ENCODE data around the gene ALG1L2.
"Not testable (repeated sequence)": the region's sequence is repeated elsewhere in the genome, so short reads cannot be mapped to it uniquely, and the experiment has no call there.

ALG1L2 gene

GRCh38 chr3:130094491-130094941 is 12.9 kb downstream of the ALG1L2 start:
- DNase-seq: peak in 1 of 3 experiments; percentile 17

- not testable (repeated sequence) for DNase-seq
Measured at GRCh38 chr3:130095858-130096257, 14.2 kb downstream of the ALG1L2 start.

DNA sequence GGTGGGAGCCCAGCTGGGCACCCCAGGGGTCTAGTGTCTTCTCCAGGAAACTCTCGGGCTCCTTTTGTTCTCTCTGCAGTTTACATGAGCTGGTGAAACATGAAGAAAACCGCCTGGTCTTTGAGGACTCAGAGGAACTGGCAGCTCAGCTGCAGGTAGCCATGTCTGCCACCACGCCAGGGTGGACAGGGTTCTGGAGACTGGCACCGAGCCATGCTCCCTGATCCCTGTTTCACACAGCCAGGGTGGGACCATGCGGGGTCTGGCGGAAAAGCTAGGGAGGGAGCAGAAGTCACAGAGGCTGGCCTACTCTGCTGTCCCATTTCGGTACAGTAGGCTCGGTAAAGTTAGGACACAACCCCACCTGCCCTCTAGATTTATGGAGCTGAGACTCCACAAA is 15.5 kb downstream of the ALG1L2 start:
- not testable (repeated sequence) for DNase-seq

DNA sequence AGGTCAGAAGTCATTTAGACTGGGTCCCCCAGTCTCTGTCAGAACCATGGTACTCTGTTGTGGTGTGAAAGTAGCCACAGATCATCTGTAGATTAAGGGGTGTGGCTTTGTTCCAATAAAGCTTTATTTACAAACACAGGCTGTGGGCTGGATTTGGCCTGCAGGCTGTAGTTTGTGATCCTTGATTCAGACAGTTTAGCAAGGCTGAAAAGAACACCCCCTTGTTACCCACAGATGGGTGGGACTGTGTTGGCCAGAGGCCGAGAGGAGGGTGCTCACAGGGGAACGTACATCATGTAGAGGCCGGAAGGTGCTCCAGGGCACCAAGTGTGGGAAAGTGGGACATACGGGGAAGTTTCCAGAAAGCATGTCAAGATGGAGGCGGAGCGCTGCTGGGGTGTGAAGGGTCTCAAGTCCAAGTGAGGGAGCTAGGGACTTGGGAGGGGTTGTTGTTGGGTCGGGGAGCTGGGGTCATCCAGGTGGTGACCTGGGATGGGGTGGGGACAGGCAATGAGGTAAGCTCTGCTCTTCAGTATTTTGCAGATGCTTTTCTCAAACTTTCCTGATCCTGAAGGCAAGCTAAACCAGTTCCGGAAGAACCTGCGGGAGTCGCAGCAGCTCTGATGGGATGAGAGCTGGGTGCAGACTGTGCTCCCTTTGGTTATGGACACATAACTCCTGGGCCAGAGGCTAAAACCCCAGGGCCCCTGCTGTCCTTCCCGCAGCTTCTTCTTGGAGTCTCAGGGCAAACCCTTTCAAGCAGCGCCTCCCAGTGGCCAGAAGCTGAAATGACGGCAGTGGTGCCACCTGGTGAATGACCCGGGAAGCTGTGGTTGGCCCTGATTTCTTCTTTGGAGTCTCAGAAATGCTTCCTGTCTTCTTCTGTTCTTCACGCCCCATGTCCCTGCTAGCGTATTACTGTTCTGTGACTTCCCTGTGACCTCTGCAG is 16.3 kb downstream of the ALG1L2 start:
- peak in 2 of 3 experiments; percentile 33 to 35 for DNase-seq

- peak in 1 of 3 experiments; percentile 65 for DNase-seq
Measured at GRCh38 chr3:130098639-130099385, 17.2 kb downstream of the ALG1L2 start.

DNA sequence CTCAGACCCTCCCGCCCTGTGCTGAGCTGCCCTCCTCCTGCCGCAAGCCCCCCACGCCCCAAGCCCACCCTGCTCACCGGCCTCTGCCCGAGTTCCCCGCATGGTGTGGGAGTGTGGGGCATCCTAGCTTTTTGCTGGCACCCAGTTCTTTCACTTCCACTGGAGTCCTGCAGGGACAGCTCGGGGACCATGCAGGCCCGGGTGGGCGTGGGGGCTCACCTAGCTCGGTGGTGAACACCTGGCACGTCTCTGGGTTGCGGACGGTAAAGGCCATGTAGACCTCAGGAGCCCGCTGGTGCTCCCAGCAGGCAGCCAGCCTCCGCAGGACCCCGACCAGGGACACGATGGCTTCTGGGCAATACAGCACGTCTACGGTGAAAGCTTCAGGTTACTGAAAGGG is 20.9 kb downstream of the ALG1L2 start:
- DNase-seq: not testable (repeated sequence)

GRCh38 chr3:130104191-130104590 is 22.6 kb downstream of the ALG1L2 start:
- not testable (repeated sequence) for DNase-seq

DNA sequence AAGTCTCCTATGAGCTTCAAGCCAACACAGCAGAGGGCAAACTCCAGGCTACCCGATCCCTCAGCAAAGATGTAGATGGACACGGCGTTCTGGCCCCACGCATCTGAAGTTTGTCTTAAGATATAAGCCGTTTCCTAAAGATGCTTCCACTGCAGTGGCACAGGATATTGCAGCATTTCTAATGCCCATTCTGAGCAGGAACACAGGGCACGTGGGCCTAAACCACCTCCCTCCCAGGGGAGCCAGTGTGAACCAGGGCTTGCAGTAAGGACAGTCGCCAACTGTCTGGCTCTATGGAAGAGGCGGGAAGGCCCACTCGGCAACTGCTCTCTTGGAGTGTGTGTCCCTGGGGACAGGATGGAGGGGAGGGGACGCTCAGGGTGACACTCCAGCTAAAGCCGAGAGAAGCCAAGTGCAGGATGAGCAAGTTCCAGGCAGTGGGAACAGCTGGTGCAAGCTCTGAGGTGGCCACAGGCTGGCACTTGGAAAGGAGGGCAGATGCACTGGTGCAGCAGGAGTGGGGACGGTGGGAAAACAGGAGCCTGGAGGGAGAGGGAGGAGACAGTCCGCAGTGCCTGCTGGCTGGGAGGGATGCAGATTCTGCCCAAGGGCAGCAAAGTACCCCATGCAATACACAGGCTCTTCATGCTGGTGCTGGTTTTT is 25.8 kb downstream of the ALG1L2 start:
- DNase-seq: not testable (repeated sequence)

- DNase-seq: peak in 1 of 3 experiments; percentile 27
Measured at GRCh38 chr3:130108836-130109585, 27.4 kb downstream of the ALG1L2 start.

DNA sequence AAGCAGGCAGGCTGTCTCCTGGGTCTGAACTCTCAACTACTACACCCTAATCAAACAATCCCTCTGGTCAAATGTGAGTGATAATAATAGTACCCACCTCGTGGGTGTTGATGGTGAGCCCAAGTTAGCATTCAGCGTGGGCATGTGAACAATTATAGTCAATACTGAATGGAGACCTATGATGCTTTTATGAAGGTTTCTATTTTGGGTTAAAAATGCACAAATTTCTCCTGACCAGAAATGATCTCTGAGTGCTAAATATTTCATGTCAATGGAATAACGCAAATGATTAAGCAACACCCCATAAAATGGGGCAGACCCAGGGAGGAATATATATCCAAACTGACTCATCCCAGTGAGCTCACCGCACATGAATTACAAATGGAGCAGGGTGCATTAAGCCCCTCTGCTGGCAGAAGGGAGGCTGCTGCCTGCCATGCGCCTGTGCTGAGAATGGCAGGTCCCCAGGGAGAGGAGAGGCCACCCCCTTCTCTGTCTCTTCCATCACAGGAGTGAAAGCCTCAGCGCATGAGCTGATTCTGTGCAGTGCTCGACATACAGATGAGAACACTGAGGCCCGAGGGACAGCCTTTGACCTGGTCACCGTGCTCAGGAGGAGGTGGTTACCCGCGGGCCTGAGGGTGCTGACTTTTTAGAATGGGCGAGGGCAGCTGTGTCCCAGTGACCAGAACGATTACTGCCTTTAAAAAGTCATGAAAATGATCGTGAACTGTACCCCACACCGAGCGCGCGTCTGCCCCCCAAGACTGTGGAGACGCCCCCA is 28.9 kb downstream of the ALG1L2 start:
- peak in 2 of 3 experiments; percentile 61 to 70 for DNase-seq

DNA sequence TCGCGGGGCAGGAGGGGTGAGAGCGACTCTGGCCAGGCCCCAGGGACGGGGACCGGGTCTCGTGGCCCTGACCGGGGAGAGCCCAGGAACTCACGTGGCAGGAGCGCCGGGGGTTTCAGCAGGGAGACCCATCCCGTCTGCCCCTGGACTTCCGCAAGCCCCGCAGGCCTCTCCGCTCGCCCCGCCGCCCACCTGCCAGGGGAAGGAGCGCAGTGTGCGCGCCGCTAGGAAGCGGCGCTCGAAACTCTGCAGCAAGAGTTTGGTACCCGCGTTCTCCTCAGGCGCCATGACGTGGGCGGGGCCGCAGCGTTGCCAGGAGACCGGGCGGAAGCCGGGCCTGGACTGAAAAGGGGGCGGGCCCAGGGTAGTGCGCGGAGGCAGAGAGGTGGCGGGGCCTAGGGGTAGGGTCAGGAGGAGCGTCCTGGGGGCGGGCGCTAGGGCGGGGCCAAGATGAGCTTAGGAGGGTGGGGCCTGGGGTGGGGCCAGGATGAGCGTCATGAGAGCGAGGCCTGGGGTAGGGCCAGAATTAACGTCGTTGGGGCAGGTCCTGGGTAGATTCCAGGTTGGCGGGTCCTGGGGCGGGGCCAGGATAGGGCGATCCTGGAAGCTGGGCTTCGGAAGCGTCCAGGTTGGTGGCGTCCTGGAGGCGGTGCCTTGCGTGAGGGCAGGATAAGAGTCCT is 29.7 kb downstream of the ALG1L2 start:
- DNase-seq: peak; percentile 96 to 100 (median 99)

DNA sequence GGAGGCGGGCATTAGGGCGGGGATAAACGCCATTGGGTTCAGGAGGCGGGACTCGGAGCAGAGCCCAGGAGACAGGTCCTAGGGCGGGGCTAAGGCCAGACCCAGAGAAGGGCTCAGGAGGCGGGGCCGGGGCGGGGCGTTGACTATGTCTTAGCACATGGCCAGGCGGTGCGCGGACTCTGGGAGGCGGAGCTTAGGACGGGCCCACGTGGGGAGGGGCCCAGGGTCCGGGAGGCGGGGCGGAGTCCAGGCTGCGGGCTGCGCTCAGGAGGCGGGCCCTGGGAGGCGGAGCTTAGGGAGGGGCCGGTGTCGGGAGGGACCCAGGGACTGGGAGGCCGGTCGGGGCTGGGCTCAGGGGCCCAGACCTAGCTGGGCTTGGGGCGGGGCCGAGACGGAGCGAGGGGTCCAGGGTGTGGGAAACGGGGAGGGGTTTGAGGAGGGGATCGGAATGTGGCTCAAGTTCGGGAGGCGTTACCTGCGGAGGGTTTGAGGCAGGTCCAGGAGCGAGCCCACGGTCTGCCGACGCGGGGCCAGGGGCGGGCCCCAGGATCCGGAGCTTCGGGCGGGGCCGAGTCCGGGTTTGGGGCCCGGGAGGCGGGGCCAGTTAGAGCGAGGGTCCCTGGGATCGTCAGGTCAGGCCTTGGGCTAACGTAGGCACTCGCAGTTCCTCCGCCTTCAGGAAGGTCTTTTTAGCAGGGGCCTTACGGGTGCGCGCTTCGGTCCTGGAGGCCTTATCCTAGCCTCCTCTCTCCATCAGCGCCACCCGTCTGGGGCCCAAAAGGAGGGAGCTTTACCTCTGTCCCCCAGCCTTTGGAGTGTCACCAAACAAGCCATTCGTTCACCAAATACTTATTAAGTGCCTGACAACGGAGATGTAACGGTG is 30.5 kb downstream of the ALG1L2 start:
- DNase-seq: peak; percentile 95 to 100 (median 99)

- DNase-seq: not testable (repeated sequence)
Measured at GRCh38 chr3:130112748-130113073, 31.1 kb downstream of the ALG1L2 start.

- DNase-seq: not testable (repeated sequence)
Measured at GRCh38 chr3:130115400-130115799, 33.8 kb downstream of the ALG1L2 start.

- DNase-seq: no peak
Measured at GRCh38 chr3:130117933-130118332, 36.3 kb downstream of the ALG1L2 start.

- peak; percentile 50 to 90 (median 82) for DNase-seq
Measured at GRCh38 chr3:130119824-130120223, 38.2 kb downstream of the ALG1L2 start.

- not testable (repeated sequence) for DNase-seq
Measured at GRCh38 chr3:130120291-130120690, 38.7 kb downstream of the ALG1L2 start.

- not testable (repeated sequence) for DNase-seq
Measured at GRCh38 chr3:130122891-130123775, 41.5 kb downstream of the ALG1L2 start.

GRCh38 chr3:130125406-130125805 is 43.8 kb downstream of the ALG1L2 start:
- not testable (repeated sequence) for DNase-seq
